ENCODE data around the gene THOC6.

Gene THOC6

DNA sequence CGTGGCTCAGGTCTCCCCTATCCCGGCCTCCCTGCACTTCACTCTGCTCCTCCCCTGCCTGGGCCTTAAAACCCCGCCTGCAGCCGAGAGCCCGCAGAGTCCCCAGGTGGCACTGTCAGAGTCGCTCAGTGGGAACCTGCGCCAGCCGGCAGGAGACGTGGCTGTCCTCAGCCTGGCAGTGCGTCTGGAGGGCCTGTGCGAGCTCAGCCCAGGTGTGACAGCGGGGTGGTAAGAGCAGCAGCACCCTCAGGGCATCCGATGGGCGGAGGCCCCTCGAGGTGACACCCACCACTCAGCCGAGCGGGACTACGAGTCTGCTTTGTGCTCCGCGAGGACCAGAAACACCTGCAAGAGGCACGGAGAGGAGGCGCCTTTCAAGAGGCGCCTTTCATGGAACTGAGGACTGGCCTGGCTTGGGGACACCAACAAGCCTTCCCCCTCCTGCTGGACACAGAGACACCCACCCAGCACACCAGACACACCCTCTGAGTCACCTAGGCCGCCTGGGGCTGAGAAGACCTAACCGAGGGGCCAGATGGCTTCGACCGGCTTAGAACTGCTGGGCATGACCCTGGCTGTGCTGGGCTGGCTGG is 10.9 kb upstream of the THOC6 start, which contains the start of gene CLDN9:
Gene CLDN9 (plus strand): TSS at position 96 of the 593 bp plus-strand sequence. CDS start 440 bp downstream, at position 536.
- intact Hi-C loops (cut with DNase I): no loop called here
- peak in 20 of 42 donors; percentile 23 to 64 (median 47) for DNase-seq

DNA sequence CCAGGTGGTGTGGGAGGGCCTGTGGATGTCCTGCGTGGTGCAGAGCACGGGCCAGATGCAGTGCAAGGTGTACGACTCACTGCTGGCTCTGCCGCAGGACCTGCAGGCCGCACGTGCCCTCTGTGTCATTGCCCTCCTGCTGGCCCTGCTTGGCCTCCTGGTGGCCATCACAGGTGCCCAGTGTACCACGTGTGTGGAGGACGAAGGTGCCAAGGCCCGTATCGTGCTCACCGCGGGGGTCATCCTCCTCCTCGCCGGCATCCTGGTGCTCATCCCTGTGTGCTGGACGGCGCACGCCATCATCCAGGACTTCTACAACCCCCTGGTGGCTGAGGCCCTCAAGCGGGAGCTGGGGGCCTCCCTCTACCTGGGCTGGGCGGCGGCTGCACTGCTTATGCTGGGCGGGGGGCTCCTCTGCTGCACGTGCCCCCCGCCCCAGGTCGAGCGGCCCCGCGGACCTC is 10.3 kb upstream of the THOC6 start:
- intact Hi-C loops (cut with DNase I): no loop called here

DNA sequence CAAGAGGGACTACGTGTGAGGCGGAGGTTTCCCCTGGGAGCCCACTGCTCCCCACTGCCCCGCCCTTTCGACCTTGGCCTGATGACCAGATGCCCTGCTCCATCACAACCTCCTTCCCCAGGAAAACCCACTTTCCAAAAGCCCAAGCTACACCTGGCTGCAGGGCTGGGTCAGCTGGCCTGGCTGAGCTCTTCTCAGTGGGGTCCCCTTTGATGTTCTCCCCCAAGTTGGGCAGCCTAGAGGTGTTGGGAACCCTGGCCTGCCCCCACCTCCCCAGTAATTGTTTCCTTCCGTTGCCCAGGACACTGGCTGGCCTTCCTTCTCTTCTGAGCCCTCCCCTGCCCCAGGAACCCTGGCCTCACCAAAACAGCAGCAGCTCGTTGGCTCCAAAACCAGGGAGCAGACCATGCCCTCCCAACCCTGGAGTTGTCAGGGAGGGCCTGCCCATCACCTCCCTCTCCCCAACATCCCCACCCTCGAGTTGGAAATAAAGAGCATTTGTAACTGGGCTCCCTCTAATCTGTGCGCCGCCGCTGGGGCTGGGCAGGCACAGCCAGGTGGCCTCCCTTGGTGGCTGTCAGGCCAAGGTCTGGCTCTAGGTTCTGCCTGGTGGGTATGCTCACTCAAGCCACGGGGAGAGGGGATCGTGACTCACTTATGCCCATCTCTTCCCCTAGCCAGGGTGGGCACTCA is 9.7 kb upstream of the THOC6 start:
- DNase-seq: no peak
- intact Hi-C loops (cut with DNase I): no loop called here

More for the DNA sequence above, 10.3 kb upstream of the THOC6 start:
- no peak for DNase-seq

DNA sequence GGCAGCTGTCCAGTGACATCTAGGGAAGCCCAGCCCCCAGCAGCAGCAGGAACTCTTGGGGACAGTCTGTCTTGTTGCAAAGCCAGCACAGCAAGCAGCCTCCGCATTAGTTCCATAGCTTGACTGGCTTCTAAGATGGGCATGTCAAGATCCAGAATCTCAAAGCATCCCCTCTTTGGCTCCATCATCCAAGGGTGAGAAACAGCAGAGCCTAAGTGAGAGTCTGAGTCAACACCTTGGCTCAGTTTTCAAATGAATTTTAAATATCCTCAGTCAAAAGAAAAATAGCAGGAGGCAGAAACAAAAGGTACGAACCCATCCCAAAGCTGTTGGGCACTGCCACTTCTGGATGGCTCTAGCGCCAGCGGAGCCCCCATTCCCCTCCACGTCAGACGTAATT is 8.9 kb upstream of the THOC6 start:
- intact Hi-C loops (cut with DNase I): no loop called here
- DNase-seq: no peak

DNA sequence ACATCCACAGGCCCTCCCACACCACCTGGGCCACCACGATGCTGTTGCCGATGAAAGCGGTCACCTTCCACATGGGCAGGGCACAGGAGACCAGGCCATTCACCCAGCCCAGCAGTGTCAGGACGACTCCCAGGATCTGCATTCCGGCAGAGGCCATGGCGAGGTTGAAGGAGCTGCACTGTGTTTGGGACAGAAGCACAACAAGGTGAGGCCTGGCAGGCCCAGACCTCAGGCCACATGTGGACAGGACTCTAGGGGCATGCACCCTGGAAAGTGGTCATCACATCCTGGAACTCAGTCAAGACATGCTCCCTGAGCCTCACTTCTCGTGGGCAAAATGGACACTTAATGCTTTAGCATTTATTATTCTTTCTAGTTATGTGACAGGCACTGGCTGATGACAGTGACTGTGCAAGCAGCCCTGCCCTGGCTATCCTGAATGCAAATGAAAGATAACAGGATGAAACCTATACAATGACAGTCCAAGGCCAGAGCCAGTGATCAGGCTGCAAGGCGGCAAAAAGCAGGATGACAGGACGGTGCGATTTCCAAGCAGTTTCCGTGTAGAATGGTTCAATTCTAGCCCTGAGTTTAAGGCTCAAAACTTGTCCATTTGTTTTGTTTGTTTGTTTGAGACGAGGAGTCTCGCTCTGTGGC is 7.8 kb upstream of the THOC6 start:
- intact Hi-C loops (cut with DNase I): no loop called here
- DNase-seq: no peak

DNA sequence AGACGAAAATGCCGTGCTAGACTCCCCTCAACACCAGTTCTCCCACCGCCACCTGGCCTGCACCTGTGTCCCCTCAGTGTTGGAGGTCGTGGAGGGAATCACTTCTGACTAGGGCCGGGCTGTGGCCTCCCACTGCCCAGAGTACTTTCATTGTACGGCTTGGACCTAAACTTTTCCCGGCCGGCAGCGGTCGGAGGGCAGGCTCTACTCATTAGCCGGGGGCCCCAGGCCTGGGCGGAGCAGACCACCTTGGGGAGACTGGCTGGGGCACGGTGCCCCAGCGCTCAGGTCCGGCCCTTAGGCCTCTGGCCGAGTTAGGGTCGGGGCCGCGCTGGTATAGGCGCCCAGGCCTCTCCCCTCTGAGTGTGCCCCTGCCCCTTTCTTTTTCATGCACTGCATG is 6.5 kb upstream of the THOC6 start:
- intact Hi-C loops (cut with DNase I): no loop called here
- no peak for DNase-seq

DNA sequence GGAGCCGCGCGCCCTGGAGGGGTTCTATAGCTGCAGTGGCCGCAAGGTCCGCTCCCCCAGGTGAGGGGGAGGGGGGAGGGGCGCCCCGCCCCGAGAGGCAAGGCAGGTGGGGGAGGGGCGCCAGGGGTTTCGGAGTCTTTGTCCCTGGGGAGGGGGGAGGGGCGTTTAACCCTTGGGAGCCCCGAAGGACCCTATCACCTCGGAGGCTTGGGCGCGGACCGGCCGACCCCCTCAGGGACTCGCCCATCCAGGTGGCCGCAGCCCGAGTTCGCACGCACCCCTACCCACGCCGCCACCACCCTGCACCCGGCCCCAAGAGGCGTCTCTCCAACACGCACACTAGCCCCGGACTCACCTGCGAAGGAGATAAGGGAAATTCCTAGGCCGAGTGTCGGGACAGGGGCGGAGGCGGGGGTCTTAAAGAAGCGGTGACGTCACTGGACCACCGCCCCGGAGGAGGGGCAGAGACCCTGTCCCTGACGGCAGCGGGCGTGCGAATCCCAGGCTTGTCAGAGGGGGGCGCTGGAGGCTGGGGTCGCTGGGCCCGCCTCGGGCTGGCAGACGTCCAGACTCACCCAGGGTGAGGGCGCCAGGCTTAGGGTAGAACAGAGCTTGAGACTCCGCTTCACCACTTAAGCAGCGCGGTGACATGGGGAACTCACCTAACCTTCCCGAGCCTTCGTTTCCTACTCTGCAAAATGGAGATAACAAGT is 5.9 kb upstream of the THOC6 start, which contains the start of gene CLDN6:
Gene CLDN6 (minus strand): TSS at position 390 of the 713 bp plus-strand sequence. CDS start 2,162 bp downstream, outside the sequence.
- DNase-seq: peak in 9 of 42 donors; percentile 19 to 58 (median 44)
- intact Hi-C loops (cut with DNase I): no loop called here

- DNase-seq: peak in 1 of 42 donors; percentile 43
- intact Hi-C loops (cut with DNase I): no loop called here
Measured at GRCh38 chr16:3019594-3020246, 4.1 kb upstream of the THOC6 start.

GRCh38 chr16:3020247-3020603 is 3.6 kb upstream of the THOC6 start, which contains the start of gene TNFRSF12A:
Gene TNFRSF12A (plus strand): TSS chr16:3020368. CDS start chr16:3020398, 30 bp downstream.
- DNase-seq: peak in 33 of 42 donors; percentile 35 to 79 (median 53)
- intact Hi-C loops (cut with DNase I): no loop called here

GRCh38 chr16:3020604-3021448 is 3.0 kb upstream of the THOC6 start:
- DNase-seq: peak in 32 of 42 donors; percentile 27 to 86 (median 56)
- intact Hi-C loops (cut with DNase I): no loop called here

- intact Hi-C loops (cut with DNase I): loop anchor here (2.0 kb wide), 1 partner anchor 17 kb away; no protein-coding TSS in a partner anchor
- peak in 35 of 42 donors; percentile 23 to 83 (median 56) for DNase-seq
Measured at GRCh38 chr16:3021449-3022207, 2.2 kb upstream of the THOC6 start.

- peak; percentile 73 to 97 (median 88) for DNase-seq
- intact Hi-C loops (cut with DNase I): loop anchor here (2.0 kb wide), 1 partner anchor 17 kb away; no protein-coding TSS in a partner anchor
Measured at GRCh38 chr16:3022208-3022683, 1.6 kb upstream of the THOC6 start.

DNA sequence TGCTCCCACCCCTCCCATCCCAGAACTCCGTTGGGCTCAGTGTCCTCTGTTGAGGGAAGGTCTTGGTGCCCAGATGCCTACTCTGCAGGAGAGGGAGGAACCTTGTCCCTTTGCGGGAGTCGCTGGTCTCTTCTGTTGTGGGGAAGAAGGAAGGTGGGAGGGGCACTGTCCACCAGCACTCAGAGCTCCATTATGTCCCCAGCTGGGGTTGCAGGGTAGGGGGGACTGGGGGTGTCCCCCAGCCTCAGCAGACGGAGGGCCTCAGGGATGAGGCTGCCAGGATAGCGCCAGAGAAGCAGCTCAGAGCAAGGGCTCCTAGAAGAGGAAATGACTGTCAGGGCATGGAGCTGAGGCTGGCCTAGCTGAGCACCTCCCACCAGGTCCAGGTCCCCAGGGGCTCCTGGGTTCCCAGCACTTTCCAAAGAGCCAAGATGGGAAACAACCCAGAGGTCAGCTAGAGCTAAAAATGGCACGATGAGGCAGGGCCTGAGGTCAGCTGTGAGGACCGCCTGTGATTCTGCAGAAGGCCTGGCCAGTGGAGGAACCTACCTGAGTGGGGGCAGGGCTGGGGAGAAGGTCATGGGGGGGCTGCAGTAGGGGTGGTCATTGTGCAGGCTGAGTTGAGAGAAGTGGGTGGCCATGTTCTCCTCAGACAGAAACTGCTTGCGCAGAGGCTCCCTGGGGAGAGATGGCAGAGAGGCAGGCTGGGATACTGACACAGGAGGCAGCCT is 986 bp upstream of the THOC6 start:
- intact Hi-C loops (cut with DNase I): loop anchor here (2.0 kb wide), 1 partner anchor 18 kb away; no protein-coding TSS in a partner anchor
- no peak for DNase-seq

GRCh38 chr16:3023415-3023668 is 493 bp upstream of the THOC6 start:
- peak in 40 of 42 donors; percentile 27 to 81 (median 59) for DNase-seq

DNA sequence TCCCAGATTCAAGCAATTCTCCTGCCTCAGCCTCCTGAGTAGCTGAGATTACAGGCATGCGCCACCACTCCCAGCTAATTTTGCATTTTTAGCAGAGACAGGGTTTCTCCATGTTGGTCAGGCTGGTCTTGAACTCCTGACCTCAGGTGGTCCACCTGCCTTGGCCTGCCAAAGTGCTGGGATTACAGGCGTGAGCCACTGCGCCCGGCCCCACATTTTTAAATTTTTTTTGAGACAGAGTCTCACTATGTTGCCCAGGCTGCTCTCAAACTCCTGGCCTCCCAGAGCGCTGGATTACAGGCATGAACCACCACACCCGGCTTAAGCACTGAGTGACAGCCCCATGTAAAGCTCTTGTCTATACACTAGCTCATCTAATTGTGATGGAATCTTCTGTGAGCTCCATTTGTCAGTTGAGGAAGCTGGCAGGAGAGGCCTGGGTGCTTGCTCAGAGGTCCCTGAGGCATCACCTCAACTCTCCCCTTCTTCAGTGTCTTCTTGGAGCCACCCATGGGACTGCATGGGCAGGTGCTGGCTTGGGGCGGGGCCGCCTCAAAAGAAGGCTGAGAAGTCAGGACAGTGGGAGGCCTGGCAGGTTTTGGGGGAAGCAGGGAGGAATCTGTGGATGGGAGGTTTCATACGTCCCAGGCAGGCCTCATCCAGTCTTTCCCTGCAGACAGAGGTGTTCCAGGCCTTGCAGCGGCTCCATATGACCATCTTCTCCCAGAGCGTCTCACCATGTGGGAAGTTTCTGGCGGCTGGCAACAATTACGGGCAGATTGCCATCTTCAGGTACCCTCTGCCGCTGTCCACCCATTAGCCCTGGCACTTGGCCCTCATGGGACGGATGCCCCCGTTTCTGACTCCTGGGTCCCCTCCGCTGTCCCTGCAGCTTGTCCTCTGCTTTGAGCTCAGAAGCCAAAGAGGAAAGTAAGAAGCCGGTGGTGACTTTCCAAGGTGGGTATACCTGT is 1.5 kb downstream of the THOC6 start:
- no peak for DNase-seq
- intact Hi-C loops (cut with DNase I): no loop called here

More at GRCh38 chr16:3023415-3023668, 493 bp upstream of the THOC6 start:
- intact Hi-C loops (cut with DNase I): loop anchor here (2.0 kb wide), 1 partner anchor 19 kb away; no protein-coding TSS in a partner anchor

All from head of caudate nucleus (tissue), 42 donors.